ENCODE measurements around the gene TBC1D22A. TPM values are rescaled to one million over a fixed set of nuclear protein-coding genes. Genes with fewer than 3 reads are reported as not detected.

The TBC1D22A gene
- total RNA-seq, 4 donors from 2014 or later: 15.6 to 21.7 (median 20.5) TPM

DNA sequence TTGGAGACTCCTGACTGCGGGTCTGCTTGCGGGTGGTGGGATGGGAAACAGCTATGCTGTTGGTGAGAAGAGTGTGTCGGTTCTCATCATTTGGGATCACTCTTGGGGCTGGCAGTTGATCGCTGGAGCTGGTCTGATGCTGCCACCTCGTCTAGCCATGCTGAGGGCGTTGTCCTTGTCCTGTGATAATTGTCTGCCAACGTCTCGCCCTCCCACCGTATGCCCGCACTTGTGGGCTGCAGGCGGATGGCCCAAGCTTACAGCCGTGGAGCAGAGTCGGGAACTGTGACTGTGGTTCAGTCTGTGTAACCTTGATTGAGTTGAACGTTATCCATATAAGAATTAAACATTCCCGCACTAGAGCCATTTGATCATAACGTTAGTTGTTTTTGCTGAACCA lies 204.4 kb downstream of the TBC1D22A start:
- DNase-seq: no peak
- intact Hi-C loops (cut with DNase I): no loop called here
- H3K27me3 ChIP-seq: no peaks in the 10 kb centered on the region
- peak overlapping the region in 1 of 4 donors; percentile 21 for H3K27ac ChIP-seq
- peaks cover 0 to 16% (median 3%) of the 10 kb centered on the region in 3 donors for H3K4me1 ChIP-seq
- no peaks in the 10 kb centered on the region for H3K9me3 ChIP-seq
- no peak overlapping the region for H3K4me3 ChIP-seq
- peaks cover 0 to 5% (median 0%) of the 10 kb centered on the region in 3 donors for H3K36me3 ChIP-seq
- WGBS, 2 donors: 90% methylated on average over 15 to 16 of the region's 16 CpGs
- no peak for TF ChIP-seq POLR2A (IDR thresholded peaks at IDR 0.05)
- TF ChIP-seq, protein P1, sequence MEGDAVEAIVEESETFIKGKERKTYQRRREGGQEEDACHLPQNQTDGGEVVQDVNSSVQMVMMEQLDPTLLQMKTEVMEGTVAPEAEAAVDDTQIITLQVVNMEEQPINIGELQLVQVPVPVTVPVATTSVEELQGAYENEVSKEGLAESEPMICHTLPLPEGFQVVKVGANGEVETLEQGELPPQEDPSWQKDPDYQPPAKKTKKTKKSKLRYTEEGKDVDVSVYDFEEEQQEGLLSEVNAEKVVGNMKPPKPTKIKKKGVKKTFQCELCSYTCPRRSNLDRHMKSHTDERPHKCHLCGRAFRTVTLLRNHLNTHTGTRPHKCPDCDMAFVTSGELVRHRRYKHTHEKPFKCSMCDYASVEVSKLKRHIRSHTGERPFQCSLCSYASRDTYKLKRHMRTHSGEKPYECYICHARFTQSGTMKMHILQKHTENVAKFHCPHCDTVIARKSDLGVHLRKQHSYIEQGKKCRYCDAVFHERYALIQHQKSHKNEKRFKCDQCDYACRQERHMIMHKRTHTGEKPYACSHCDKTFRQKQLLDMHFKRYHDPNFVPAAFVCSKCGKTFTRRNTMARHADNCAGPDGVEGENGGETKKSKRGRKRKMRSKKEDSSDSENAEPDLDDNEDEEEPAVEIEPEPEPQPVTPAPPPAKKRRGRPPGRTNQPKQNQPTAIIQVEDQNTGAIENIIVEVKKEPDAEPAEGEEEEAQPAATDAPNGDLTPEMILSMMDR (IDR thresholded peaks at IDR 0.05): no peak

DNA sequence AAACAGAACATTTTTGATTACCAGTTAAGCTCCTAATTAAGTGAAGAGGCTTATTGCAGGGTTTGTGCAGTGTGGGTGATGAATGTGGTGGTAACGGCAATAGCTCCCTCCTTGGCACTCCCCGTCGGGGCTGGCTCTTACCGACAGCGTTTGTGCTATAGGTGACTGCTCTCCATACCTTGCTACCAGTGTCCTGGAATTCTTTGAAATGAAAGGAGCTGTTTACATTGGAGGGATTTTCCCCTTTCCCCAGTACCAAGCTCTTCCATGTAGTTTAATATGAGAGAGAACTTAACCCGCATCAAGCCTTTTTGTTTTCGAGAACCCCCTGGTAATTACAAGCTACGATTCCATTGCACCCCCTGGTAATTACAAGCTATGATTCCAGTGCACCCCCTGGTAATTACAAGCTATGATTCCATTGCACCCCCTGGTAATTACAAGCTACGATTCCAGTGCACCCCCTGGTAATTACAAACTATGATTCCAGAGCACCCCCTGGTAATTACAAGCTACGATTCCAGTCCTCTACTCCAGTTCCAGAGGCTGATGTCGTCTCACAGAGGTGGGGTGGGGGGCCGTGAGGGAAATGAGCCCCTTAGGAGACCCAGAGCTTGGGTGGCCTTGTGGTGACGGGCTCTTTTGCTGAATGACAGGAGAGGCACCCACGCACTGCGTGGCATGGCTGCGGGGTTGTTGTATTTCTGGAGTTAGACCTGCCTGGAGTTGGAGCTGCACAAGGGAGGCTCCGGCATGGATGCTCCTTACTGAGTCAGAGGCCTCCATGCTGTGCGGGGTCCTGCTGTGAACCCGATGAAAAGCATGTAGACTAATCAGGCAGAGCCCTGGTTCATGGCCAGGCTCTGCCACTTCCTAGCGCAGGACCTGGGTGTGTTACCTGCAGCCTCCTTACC lies 205.3 kb downstream of the TBC1D22A start:
- Histone ChIP-seq H3K36me3 (no peaks in the 10 kb centered on the region), H3K27ac (no peak overlapping the region), H3K9me3 (no peaks in the 10 kb centered on the region), H3K4me3 (no peak overlapping the region), H3K27me3 (no peaks in the 10 kb centered on the region), H3K4me1 (peaks cover 0 to 20% (median 3%) of the 10 kb centered on the region in 3 donors)
- 89 to 90% methylated on average over 16 to 18 of the region's 20 CpGs for WGBS, 2 donors
- intact Hi-C loops (cut with DNase I): no loop called here
- DNase-seq: no peak
- TF ChIP-seq, protein P1 (IDR thresholded peaks at IDR 0.05): no peak
- no peak for TF ChIP-seq POLR2A (IDR thresholded peaks at IDR 0.05)

DNA sequence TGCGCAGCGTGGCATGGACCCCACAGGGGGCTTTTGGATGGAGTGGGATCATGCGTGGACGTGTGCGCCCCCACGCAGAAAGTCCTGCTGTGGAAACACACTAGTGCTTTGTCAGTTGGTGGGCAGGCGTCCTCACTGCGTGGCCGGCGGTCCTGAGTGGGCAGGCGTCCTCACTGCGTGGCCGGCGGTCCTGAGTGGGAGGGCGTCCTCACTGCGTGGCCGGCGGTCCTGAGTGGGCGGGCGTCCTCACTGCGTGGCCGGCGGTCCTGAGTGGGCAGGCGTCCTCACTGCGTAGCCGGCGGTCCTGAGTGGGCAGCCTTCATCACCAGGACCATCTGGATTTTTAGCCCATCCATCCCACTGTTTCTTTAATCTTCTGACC lies 205.9 kb downstream of the TBC1D22A start:
- 94% methylated on average over 8 of the region's 27 CpGs; no CpG with 5 or more reads in 1 of the 2 donors for WGBS, 2 donors
- no peaks in the 10 kb centered on the region for H3K27me3 ChIP-seq
- intact Hi-C loops (cut with DNase I): no loop called here
- no peaks in the 10 kb centered on the region for H3K9me3 ChIP-seq
- H3K4me3 ChIP-seq: no peak overlapping the region
- H3K4me1 ChIP-seq: peaks cover 0 to 20% (median 3%) of the 10 kb centered on the region in 3 donors
- TF ChIP-seq, protein P1 (IDR thresholded peaks at IDR 0.05): no peak
- TF ChIP-seq POLR2A (IDR thresholded peaks at IDR 0.05): no peak
- DNase-seq: no peak
- H3K36me3 ChIP-seq: no peaks in the 10 kb centered on the region
- H3K27ac ChIP-seq: no peak overlapping the region

DNA sequence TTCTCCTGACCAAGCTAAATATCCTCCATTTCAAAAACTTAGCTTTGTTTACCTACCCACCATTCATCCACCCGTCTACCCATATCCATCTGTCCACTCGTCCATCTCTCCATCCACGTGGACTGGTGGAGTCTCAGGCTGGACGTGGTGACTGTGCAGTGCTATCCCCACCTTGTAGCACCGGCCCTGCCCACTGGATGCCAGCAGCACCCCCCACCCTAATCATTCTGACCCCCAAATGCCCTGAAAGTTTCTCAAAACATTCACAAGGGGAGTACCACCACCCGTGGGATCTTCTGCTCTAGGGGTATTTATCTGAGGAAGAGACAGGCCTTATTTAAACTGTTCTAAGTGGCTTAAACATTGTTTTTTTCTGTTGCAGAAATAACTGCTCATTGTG lies 206.4 kb downstream of the TBC1D22A start:
- TF ChIP-seq, protein P1 (IDR thresholded peaks at IDR 0.05): no peak
- no peak for TF ChIP-seq POLR2A (IDR thresholded peaks at IDR 0.05)
- Histone ChIP-seq H3K36me3 (no peaks in the 10 kb centered on the region), H3K4me3 (no peak overlapping the region), H3K27me3 (no peaks in the 10 kb centered on the region), H3K9me3 (no peaks in the 10 kb centered on the region), H3K27ac (no peak overlapping the region), H3K4me1 (peaks cover 0 to 20% (median 3%) of the 10 kb centered on the region in 3 donors)
- WGBS, 2 donors: 91 to 94% methylated on average over 6 of the region's 6 CpGs
- intact Hi-C loops (cut with DNase I): no loop called here
- no peak for DNase-seq

DNA sequence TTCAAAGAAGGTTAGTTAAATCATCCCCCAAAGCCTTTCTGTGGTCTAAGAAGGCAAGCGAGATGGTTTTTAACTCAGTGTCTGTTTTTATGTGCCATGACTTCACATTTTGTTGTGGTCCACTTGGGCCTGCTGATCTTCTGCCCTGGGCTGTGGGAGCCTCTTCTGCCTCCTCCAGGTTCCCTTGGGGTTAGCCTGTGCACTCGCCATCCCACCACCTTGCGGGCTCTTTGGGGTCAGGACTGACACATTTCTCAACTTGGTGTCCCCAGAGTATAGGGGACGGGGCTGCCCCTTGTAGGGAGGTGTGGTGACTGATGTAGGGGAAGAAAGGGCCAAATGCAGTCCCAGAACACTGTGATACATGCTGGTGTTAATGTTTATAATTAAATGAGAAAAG lies 207.0 kb downstream of the TBC1D22A start:
- no peaks in the 10 kb centered on the region for H3K9me3 ChIP-seq
- no peaks in the 10 kb centered on the region for H3K27me3 ChIP-seq
- H3K36me3 ChIP-seq: peaks cover 0 to 6% (median 4%) of the 10 kb centered on the region in 3 donors
- no peak overlapping the region for H3K27ac ChIP-seq
- WGBS, 2 donors: 75 to 76% methylated on average over 2 to 4 of the region's 4 CpGs
- no peak overlapping the region for H3K4me3 ChIP-seq
- no peak for DNase-seq
- intact Hi-C loops (cut with DNase I): no loop called here
- TF ChIP-seq POLR2A (IDR thresholded peaks at IDR 0.05): no peak
- TF ChIP-seq, protein P1 (IDR thresholded peaks at IDR 0.05): no peak
- peaks cover 0 to 20% (median 3%) of the 10 kb centered on the region in 3 donors for H3K4me1 ChIP-seq
